MM.1S (cell line): ENCODE data around the gene ARHGEF19.

Source experiments
- CTCF ChIP-seq: fragments of 300-600 bp; sonication (generic); IDR thresholded peaks from 2 replicates; pipeline ENCODE4 v1.5.1; 2016; ENCODE audit warnings: antibody characterized with exemption, low read length, mixed read lengths
- EZH2 ChIP-seq: fragments of 300-600 bp; sonication (generic); optimal IDR thresholded peaks from 2 replicates; pipeline ENCODE3; 2017; ENCODE audit warnings: low read depth, mild to moderate bottlenecking, antibody characterized with exemption, low read length, mixed read lengths

- TF ChIP-seq EZH2 (no peak), CTCF (no peak)
Observed at GRCh38 chr1:16232316-16232710, 19.9 kb upstream of the ARHGEF19 start.
